HG02870 (cell line): ENCODE data around the gene FMR1NB.

Experiments used
- ATAC-seq: cut with Tn5 transposase; IDR thresholded peaks from one replicate; pipeline ENCODE4 v1.9.1; 2021; ENCODE audit warnings: mild to moderate bottlenecking, moderate library complexity; ENCODE audit not compliant: unreplicated experiment

The FMR1NB gene

GRCh38 chrX:148069759-148070503, 88.8 kb downstream of the FMR1NB start:
- peak; percentile 97 for ATAC-seq

GRCh38 chrX:148070504-148070877, 89.4 kb downstream of the FMR1NB start:
- ATAC-seq = no peak
